LHCN-M2 (cell line): ENCODE data around the gene EME1. TPM values are rescaled to one million over a fixed set of nuclear protein-coding genes. Genes with fewer than 3 reads are reported as not detected.
A peak's percentile ranks its signal among the peaks of the same experiment; 100 is the strongest.
"Not testable (repeated sequence)": the region's sequence is repeated elsewhere in the genome, so short reads cannot be mapped to it uniquely, and the experiment has no call there.

Source experiments
- DNase-seq: peaks from one replicate; pipeline ENCODE4 v3.0.0-alpha.2; 2012; ENCODE audit warnings: low read depth
- polyA plus RNA-seq: library from polyadenylated mRNA; unstranded; fragments of >200 nt; gene quantifications from one replicate; pipeline ENCODE4 v1.2.1, GENCODE V29; 2012; ENCODE audit warnings: missing spikeins
- total RNA-seq: library from RNA; depleted of rRNA; stranded (reverse); fragments of >200 nt; gene quantifications from 2 replicates; pipeline ENCODE4 v1.2.3, GENCODE V29; 2014; rRNA removed

Gene EME1
- 13.9 and 18.1 TPM in 2 replicates for total RNA-seq
- 7.2 TPM for polyA plus RNA-seq

- DNase-seq: peak; percentile 88
Observed at GRCh38 chr17:50372758-50373556, at the start of gene EME1, which contains the start of gene MRPL27. Gene EME1, plus strand, starts transcription at chr17:50373229. Its CDS starts 1,980 bp downstream, at chr17:50375209. Gene MRPL27, minus strand, starts transcription at chr17:50373184. Its CDS starts 14 bp downstream, at chr17:50373170.

- no peak for DNase-seq
Observed at GRCh38 chr17:50325906-50326305, 47.1 kb upstream of the EME1 start.

- no peak for DNase-seq
Observed at GRCh38 chr17:50326831-50327364, 46.1 kb upstream of the EME1 start.

- DNase-seq: no peak
Observed at GRCh38 chr17:50328363-50329325, 44.4 kb upstream of the EME1 start.

- DNase-seq: no peak
Observed at GRCh38 chr17:50329716-50330115, 43.3 kb upstream of the EME1 start.

- no peak for DNase-seq
Observed at GRCh38 chr17:50330151-50330775, 42.8 kb upstream of the EME1 start.

GRCh38 chr17:50331085-50331791 lies 41.8 kb upstream of the EME1 start:
- DNase-seq: peak; percentile 86

- DNase-seq: peak; percentile 37
Observed at GRCh38 chr17:50332196-50332595, 40.8 kb upstream of the EME1 start.

GRCh38 chr17:50333291-50334057 lies 39.6 kb upstream of the EME1 start:
- not testable (repeated sequence) for DNase-seq

- DNase-seq: no peak
Observed at GRCh38 chr17:50337956-50338355, 35.1 kb upstream of the EME1 start.

- DNase-seq: no peak
Observed at GRCh38 chr17:50338645-50339044, 34.4 kb upstream of the EME1 start.

GRCh38 chr17:50339381-50339780 lies 33.6 kb upstream of the EME1 start:
- no peak for DNase-seq

- no peak for DNase-seq
Observed at GRCh38 chr17:50344731-50345365, 28.2 kb upstream of the EME1 start.

- peak; percentile 83 for DNase-seq
Observed at GRCh38 chr17:50345432-50346312, 27.4 kb upstream of the EME1 start, which contains the start of gene XYLT2. Gene XYLT2, plus strand, starts transcription at chr17:50346126. Its CDS starts 15 bp downstream, at chr17:50346141.

- DNase-seq: no peak
Observed at GRCh38 chr17:50346313-50347116, 26.5 kb upstream of the EME1 start.

GRCh38 chr17:50347117-50347893 lies 25.7 kb upstream of the EME1 start:
- no peak for DNase-seq

GRCh38 chr17:50347894-50348291 lies 25.1 kb upstream of the EME1 start:
- DNase-seq: no peak
